CD4-positive, alpha-beta T cell treated with Interleukin-21 for 1 hour (primary cell): ENCODE results near the gene ERC1.
"Not testable (repeated sequence)": the region's sequence is repeated elsewhere in the genome, so short reads cannot be mapped to it uniquely, and the experiment has no call there.

ENCODE experiments used
- DNase-seq: peaks from one replicate; pipeline ENCODE4 v3.0.0-alpha.2; 2020

The ERC1 gene

DNA sequence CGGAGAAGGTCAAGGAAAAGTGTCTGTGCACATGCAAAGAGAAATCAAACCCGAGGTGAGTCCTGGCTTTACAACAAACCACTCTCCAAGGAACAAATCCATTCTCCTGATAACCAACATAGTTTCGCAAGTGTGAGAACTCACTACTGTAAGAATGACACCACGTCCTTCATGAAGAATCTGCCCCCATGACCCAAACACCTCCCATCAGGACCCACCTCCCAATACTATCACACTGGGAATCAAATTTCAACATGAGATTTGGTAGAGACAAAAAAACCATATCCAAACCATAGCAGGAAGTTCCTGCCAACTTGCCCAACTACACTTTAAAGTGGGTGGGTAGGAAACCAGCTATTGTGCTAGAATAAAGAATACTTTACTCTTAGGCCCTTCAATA lies 2.4 kb upstream of the ERC1 start:
- DNase-seq: no peak

DNA sequence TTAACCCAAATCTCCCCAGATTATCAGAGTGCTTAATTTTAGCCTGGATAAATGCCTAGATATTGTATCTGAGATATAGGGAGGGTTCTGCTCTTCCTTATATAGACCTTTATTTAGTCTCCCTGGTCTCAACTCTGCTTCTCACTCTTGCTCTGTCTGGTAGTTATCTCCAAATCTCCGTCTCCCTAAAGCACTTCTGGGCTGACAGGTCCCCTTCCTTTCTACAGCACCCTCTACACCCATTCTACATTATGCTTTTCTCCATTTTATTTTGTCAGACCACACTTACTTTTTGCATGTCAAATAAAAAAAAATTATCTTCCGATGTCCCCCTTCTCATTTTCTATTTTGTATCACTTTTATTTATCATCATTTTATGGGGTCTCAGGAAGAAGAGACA lies 2.0 kb upstream of the ERC1 start:
- no peak for DNase-seq

DNA sequence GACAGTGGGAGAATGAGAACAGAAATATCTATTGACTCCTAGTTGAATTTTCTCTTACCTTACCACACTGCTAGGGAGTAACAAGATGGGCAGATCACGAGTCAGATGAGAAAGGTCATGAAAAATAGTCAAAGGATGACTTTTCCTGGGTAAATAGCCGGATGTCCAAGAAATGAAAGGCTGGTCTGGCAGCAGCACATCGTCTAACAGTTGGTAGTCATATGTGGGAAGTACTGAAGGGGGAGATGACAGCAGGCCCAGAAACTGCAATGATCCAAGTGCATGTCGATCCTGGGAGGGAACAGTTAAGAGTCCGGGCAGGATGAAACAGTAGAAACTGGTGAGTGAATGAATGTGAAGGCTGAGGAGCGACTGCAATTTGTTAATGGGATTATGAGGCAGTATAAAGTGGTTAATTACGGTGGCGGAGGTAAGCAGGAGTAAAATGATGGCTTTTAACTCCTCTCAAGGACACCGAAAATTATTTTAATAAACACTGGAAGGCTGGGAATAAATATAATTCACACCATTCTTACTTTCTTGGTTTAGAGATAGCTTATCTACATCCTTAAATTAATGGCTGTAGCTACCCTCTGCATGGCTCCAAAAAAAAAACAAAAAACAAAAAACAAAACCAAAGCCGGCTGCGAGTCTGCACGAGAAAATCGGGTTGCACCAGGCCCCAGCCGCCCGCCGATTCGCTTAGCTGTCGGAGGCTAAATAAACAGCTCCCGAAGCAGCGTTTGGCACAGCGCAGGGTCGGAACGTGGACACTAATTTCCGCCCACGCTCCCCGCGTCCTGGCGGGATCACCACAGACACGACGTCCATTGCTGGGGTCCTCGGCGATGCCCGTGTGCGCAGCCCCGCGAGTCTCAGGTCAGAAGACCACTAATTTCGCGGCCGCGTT lies 1.0 kb upstream of the ERC1 start:
- peak; percentile 47 for DNase-seq

DNA sequence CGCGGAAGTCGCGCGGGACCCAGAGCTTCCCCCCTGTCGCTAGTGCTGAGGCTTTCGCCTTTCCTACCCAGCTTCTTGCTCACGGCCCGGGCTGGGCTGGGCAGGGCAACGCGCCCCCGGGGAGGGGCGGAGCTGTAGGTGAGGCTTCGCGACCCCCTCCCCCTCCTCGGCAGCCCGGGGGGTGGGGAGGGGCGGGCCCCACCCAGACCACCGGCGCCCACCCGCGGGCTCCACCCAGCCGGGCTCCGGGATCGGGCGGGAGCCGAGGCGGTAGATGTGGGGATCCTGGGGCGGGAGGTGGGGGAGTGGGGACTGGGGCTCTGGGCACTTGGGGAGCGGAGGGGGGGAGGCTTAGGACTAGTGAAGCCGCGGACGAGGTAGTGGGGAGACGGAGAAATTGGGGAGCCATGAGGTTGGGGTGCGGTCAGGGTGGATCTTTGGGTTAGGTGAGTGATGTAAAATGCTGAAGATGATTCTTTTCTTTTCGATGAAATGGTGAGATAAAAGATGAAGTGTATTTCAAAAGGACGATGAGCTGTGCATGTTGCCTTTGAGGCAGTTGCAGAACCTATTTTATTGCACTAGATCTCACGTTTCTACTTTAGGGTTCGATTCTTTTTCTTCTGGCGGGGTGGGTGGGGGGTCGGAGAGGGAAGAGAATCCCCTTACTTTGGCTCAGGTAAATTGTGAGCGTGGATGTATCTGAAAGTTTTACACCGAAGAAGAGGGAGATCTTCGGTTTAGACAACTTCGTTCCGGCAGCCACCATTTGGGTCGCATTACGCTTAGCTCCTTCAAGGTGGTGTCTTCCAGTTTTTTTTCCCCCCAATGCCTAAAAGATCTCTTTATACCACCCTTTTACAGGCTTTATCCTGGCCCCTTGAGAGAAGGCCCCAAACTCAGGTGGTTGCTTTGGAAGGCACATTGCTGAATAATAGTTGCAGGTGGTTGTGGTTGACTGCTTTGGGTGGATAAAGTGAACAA lies 619 bp downstream of the ERC1 start:
- DNase-seq: peak; percentile 4

DNA sequence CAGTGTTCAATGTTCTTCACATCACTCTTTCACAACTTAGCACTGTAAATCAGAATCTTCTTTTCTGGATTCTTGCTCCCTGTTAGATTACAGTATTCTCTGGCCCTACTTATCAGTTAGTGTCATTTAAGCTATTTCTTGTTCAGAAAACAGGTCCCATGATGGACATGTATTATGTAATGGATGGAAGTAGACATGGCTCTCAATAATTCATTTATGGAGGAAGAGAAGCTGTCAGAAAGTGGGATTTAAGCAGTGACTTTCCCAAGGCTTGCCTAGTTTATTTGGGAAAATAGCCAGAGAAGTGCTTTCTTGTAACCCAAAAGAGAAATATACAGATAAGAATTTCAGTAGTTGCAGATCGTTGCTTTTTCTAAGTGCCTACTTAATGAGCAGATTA lies 1.6 kb downstream of the ERC1 start:
- no peak for DNase-seq

DNA sequence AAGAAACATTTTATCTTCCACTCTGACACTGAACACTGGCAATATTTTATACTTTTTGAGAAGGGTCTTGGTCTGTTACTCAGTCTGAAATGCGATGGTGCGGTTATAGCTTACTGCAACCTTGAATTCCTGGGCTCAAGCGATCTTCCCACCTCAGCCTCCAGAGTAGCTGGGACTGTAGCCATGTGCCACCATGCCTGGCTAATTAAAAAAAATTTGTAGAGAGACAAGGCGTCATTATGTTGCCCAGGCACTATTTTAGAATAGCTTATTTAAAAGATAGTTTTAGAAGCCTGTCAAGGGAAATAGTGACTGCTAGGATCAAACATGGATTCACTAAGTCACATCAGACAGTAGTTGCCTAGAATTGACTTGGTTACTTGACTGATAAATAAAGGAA lies 5.9 kb downstream of the ERC1 start:
- DNase-seq: no peak

DNA sequence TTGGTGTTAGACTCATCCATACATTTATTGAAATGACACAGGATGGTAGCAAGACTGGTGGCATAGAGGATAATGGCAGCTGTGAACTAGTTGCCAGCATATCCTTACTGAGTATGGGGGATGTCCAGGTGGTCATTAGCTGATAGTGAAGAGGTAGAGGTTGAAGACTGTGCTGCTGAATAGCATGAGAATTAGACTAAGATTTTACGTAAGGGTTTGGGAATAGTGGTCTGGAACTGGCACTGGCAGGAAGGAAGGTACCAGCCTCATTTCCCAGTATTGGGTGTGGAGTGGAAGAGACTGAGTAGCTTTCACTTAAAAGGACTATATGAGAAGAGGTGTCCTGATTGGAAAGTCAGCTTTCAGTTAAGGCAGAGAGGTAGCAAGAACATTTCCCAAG lies 6.5 kb downstream of the ERC1 start:
- DNase-seq: no peak

DNA sequence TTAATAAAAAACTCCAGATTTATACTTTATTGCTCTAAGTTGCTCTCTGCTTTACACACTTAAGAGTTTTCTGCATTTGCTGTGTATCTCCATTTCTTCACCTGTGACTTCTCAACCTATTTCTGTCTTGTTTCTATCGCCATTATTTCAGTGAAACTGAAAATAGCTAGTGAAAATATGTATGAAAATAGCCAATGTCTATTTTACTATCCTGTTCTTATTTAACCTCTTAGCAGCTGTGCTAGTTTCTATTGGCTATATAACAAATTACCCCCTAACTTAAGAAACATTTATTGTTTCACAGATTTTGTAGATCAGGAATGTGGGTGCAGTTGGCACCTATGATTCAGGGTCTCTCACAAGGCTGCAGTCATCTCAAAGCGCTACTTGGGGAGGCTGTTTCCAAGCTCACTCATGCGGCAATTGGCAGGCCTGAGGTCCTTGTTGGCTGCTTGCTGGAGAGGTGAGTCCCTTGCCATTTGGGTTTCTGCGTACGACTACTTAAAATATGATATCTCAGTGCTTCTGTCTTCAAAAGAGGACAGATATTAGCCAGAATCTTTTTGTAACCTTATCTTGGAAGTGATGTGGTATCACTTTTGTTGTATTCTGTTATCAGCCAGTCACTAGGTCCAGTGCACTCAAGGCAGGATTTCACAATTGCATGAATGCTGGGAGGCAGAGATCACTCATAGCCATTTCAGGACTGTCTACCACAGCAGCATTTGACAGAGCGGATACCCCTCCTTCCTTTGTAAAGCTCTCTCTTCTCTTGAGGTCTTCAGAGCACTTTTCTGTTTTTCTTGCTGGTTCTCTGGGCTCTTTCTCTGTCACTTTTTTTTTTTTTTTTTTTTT lies 7.2 kb downstream of the ERC1 start:
- DNase-seq: no peak

DNA sequence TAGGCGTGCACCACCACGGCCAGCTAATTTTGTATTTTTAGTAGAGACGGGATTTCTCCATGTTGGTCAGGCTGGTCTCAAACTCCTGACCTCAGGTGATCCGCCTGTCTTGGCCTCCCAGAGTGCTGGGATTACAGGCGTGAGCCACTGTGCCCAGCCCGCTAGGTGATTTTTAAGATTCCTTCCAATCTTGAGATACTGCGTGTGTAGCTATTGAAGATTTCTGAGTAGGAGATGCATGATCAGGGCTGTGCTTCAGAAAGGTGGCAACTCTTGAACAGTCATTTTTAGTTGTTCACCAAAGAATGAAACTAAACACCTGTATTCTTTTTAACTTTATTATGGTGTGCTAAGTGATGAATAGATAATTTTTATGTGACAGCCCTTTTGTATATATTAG lies 8.7 kb downstream of the ERC1 start:
- DNase-seq: not testable (repeated sequence)

DNA sequence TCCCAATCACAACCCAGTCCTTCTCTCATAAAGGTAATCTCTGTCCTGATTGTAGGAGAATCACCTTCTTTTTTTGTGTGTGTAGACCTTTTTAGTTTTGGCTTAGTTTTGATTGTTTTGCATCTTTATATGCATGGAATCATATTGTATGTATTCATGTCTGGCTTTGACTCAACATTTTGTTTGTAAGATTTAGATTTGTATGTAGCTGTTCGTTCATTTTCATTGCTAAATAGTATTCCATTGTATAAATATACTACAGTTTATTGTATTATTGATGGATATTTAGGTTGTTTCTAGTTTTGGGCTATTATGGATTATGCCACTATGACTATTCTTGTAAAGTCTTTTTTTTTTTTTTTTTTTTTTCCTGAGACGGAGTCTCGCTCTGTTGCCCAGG lies 10.5 kb downstream of the ERC1 start:
- DNase-seq: no peak

DNA sequence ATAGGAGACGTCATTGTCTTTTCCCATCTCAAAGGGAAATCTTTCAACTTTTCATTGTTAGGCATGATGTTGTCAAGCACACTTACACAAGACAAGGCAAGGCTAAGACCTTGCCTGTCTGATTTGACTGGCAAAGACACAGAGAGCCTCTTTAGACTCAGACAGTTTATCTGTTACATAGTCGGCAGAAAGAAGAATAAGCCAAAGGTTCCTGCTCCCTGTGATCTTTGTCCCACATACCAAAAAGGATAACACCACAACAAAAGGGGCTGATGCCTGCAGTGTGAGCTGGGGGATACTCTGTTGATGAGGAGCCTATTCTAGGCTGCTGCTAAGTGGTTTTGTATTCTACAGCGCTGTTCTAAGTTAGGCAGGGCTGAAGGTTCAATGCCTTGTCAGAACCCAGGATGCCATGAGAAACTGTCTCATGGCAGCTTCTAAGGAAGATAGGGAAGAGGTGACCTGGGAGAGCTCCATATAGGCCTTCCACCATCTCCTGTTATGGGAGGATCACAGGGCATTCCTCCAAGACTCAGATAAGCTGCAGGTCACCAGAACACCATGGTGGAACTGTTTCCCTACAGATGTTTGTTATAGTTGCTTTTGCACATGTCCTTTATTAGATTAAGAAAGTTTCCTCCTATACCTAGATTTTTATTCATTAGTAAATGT lies 12.7 kb downstream of the ERC1 start:
- DNase-seq: no peak

DNA sequence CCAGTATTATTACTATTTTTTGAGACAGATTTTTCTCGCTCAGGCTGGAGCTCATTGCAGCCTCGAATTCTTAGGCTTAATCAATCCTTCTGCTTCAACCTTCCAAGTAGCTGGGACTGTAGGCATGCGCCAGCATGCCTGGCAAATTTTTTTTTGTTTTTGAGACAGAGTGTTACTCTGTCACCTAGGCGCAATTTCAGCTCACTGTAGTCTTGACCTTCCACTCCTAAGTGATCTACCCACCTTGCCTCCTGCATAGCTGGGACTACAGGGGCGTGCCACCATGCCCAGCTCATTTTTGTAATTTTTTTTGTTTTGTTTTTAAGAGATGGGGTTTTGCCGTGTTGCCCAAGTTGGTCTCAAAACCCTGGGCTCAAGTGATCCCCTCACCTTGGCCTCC lies 15.2 kb downstream of the ERC1 start:
- DNase-seq: no peak

DNA sequence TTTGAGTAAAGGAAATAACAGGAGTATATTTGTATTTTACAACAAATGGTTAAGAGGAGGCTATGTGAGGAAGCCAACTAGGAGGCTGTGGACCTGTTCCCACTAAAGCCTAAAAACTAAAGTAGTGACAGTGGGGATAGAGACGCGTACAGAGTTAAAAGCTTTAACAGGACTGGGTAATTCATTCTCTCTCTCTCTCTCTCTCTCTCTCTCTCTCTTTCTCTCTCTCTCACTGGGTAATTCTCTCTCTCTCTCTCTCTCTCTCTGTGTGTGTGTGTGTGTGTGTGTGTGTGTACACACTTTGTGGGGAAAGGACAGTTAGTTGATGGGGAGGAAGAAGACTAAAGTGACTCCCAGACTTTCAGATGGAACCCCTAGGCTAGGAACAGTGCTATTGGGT lies 16.3 kb downstream of the ERC1 start:
- no peak for DNase-seq

DNA sequence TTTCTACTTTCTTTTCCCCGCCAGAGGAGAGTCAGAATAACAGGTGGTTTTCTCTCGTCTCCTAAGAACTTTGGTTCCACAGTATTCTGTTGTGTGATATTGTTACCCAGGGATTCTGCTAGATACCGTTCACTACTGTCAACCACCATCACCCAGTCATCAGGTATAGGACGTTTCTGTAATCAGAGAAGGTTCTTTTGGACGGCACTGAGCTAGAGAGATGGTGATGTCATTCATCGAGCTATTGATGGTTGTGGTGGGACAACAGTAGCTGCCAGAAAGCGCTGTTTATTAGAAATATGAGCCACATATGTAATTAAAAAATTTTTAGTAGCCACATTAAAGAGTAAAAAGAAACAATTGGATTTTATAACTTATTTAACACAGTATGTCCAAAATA lies 17.0 kb downstream of the ERC1 start:
- no peak for DNase-seq

DNA sequence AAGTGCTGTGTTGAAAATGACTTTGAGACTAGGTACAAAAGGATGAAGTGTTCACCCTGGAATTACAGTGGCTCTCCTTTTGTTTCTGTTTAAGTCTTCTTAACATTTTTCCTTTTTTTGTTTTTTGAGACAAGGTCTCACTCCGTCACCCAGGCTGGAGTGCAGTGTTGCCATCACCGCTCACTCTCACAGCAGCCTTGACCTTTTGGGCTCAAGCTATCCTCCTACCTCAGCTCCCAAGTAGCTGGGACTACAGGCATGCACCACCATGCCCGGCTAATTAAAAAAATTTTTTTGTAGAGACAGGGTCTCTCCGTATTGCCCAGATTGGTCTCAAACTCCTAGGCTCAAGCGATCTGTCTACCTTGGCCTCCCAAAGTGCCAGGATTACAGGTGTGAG lies 20.1 kb downstream of the ERC1 start:
- no peak for DNase-seq

DNA sequence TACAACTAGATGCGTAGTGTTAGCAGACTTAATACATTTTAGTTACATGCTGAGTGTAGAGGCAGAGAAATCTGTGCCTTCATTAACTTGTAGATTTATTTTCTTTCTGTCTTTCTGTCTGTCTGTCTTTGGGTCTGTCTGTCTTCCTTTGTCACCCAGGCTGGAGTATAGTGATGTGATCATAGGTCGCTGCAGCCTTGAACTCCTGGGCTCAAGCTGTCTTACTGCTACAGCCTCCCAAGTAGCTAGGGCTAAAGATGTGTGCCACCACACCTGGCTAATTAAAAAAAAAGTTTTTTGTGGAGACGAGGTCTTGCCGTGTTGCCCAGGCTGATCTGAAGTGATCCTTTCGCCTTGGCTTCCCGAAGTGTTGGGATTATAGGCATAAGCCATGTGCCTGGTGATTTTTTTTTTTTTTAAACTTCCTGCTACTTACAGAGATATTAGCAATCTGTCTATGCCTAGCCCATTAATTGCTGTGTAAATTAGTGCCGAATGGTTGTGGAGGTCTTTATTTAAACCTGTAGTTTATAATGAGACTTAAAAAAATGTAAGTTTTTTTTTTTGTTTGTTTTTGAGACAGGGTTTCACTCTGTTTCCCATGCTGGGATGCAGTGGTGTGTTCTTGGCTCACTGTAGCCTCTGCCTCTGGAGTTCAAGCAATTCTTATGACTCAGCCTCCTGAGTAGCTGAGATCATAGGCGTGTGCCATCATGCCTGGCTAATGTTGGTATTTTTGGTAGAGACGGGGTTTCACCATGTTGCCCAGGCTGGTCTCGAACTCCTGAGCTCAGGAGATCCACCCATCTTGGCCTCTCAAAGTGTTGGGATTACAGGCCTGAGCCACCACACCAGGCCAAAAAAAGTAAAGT lies 22.8 kb downstream of the ERC1 start:
- no peak for DNase-seq

DNA sequence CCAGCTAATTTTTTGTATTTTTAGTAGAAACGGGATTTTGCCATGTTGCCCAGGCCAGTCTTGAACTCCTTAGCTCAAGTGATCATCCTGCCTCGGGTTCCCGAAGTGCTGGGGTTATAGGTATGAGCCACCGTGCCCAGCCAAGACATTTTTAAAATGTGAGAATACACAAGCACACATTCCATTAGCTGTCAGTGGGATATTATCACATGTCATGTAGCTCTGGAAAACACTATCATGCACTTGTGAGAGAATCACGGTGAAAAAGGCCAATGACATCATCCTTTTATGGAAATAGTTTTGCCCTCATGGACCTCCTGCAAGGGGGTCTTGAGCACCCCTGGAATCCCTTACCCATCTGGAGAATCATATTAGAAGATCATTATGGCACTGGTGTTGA lies 28.3 kb downstream of the ERC1 start:
- DNase-seq: no peak

DNA sequence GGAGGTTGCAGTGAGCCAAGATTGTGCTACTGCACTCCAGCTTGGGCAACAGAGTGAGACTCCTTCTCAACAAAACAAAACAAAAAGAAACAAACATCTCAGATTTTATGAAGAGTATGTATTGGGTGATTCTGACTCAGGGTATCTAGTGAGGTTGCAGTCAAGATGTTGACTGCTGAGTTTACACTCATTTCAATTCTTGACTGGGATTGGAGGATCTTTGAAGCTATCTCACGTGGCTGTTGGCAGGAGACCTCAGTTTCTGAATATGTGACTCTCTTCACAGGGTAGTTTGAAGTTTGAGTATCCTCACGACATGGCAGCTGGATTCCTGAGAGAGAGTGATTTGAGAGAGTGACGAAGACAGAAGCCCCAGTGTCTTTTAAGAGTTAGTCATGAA lies 29.4 kb downstream of the ERC1 start:
- no peak for DNase-seq

DNA sequence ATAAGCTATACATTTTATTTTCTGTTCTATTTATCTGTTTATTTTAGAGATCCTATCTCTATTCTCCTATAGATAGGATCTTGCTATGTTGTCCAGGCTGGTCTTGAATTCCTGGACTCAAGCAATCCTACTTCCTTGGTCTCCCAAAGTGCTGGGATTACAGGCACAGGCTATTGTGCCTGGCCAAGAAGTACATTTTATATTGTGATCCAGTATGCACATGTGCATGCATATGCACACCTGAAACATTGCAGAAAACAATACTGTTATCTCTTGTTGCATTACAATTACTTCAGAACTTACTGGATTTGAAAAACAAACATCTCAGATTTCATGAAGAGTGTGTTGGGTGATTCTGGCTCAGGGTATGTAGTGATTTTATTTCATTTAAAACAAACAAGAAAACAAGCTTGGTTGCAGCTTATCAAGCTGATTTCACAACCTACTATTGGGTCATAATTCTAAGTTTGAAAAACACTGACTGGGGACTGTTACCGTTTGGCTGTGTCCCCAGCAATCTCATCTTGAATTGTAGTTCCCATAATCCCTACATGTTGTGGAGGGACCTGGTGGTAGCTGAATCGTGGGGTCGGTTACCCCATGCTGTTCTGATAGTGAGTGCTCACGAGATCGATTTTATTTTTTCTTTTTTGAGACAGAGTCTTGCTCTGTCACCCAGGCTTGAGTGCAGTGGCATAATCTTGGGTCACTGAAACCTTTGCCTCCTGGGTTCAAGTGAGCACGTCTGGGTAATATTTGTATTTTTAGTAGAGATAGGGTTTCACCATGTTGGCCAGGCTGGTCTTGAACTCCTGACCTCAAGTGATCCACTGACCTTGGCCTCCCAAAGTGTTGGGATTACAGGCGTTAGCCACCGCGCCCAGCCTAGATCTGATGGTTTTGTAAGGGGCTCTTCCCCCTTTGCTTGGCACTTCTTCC lies 31.3 kb downstream of the ERC1 start:
- no peak for DNase-seq

DNA sequence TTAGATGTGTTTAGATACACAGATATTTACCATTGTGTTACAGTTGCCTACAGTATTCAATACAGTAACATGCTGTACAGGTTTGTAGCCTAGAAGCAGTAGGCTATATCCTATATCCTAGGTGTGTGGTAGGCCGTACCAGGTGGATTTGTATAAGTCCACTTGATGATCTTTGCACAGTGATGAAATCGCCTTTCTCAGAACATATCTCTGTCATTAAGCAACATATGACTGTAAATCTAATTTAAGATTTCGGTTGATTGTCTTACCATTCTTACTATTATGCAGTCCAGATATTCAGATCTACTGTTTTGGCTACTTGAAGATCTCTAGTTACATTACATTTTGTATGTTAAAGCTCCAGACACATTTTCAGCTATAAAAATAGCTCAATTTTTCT lies 39.8 kb downstream of the ERC1 start:
- DNase-seq: no peak
